ENCODE measurements around the gene ARL15.

The ARL15 gene

GRCh38 chr5:53926026-53926425, 384.3 kb downstream of the ARL15 start:
- DNase-seq = no peak

- DNase-seq = no peak
Measured at GRCh38 chr5:53924392-53924791, 386.0 kb downstream of the ARL15 start.

- DNase-seq = no peak
Measured at GRCh38 chr5:53923961-53924360, 386.4 kb downstream of the ARL15 start.

- DNase-seq = no peak
Measured at GRCh38 chr5:53922508-53923498, 387.6 kb downstream of the ARL15 start.

GRCh38 chr5:53917826-53918225, 392.5 kb downstream of the ARL15 start:
- no peak for DNase-seq

- peak; percentile 63 for DNase-seq
Measured at GRCh38 chr5:53917095-53917494, 393.3 kb downstream of the ARL15 start.

GRCh38 chr5:53915120-53915519, 395.3 kb downstream of the ARL15 start:
- no peak for DNase-seq

GRCh38 chr5:53913941-53914340, 396.4 kb downstream of the ARL15 start:
- no peak for DNase-seq

- DNase-seq = no peak
Measured at GRCh38 chr5:53908757-53909156, 401.6 kb downstream of the ARL15 start.

- no peak for DNase-seq
Measured at GRCh38 chr5:53907827-53908226, 402.5 kb downstream of the ARL15 start.

- no peak for DNase-seq
Measured at GRCh38 chr5:53906736-53907135, 403.6 kb downstream of the ARL15 start.

- no peak for DNase-seq
Measured at GRCh38 chr5:53902296-53902907, 408.0 kb downstream of the ARL15 start.

- no peak for DNase-seq
Measured at GRCh38 chr5:53900677-53901076, 409.7 kb downstream of the ARL15 start.

- DNase-seq = no peak
Measured at GRCh38 chr5:53895091-53895683, 415.2 kb downstream of the ARL15 start.

- no peak for DNase-seq
Measured at GRCh38 chr5:53893626-53894025, 416.7 kb downstream of the ARL15 start.

- DNase-seq = no peak
Measured at GRCh38 chr5:53892224-53892623, 418.1 kb downstream of the ARL15 start.

- no peak for DNase-seq
Measured at GRCh38 chr5:53891159-53891558, 419.2 kb downstream of the ARL15 start.

GRCh38 chr5:53890490-53890889, 419.9 kb downstream of the ARL15 start:
- DNase-seq = no peak

- no peak for DNase-seq
Measured at GRCh38 chr5:53884844-53885243, 425.5 kb downstream of the ARL15 start.

- no peak for DNase-seq
Measured at GRCh38 chr5:53884417-53884816, 426.0 kb downstream of the ARL15 start.

- no peak for DNase-seq
Measured at GRCh38 chr5:53882676-53883031, 427.7 kb downstream of the ARL15 start.

GRCh38 chr5:53882006-53882675, 428.2 kb downstream of the ARL15 start:
- no peak for DNase-seq

GRCh38 chr5:53879708-53880323, 430.6 kb downstream of the ARL15 start:
- no peak for DNase-seq

Data from NCI-H226 (cell line).